Prostate gland (tissue), 2 donors: Measurements from ENCODE around the gene ZC3H18.

Experiments
- CTCF ChIP-seq, 4 experiments: fragments of 200-600 bp in 2 of 4; fragments of 450-650 bp in 2 of 4; sonication (generic) in 2 of 4; IDR thresholded peaks; 1 replicate in 3 of 4; 2 replicates in 1 of 4; pipeline ENCODE4 v1.5.1; 2016 to 2019; ENCODE audit warnings: antibody characterized with exemption in 4 of 4, mild to moderate bottlenecking in 2 of 4, moderate library complexity in 2 of 4
- POLR2A ChIP-seq: fragments of 450-650 bp; IDR thresholded peaks from one replicate; pipeline ENCODE4 v1.6.1; 2016; ENCODE audit warnings: antibody characterized with exemption, mild to moderate bottlenecking

DNA sequence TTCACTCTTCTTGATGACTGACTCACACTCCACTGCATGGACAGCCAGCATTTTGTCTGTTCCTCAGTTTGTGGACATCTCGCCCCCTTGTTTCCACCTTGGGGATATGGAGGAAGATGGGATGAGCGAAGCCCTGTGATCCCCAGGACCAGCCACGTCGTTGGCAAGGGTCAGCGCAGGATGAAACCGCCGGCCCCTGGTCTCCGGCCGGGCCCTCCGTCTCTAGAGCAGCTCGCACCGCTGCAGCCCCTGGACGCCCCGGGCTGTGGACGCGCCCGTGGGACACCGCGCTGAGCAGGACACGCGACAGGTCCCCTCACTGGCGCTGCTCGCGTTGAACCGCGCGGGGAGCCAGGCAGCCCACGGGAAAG lies 604 bp upstream of the ZC3H18 start:
- TF ChIP-seq CTCF (IDR thresholded peaks at IDR 0.05) (no peak), POLR2A (no peak)
